ENCODE results near the gene IL18BP.

DNA sequence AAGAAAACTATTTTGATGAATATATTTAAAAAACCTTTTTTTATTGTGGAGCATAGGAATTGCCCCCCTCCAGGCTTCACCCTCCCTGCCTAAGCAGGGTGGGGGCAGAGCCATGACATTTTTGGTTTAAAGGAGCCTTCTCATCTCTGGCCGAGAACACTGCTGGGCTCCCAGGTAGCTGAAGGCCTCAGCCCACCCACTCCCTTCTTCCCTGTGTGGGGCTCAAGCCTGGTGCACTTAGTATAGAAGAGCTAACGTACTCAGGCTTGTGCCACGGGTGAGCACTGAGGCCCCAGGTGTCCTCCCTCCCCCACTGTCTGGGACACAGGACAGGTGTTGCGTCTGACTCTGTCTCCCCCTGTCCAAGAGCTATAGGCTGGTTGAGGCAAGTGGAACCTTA, 2.2 kb upstream of the IL18BP start:
- TF ChIP-seq EZH2phosphoT487 (IDR thresholded peaks at IDR 0.05; ENCODE audit: borderline replicate concordance, low read length): no peak
- TF ChIP-seq, protein P1, sequence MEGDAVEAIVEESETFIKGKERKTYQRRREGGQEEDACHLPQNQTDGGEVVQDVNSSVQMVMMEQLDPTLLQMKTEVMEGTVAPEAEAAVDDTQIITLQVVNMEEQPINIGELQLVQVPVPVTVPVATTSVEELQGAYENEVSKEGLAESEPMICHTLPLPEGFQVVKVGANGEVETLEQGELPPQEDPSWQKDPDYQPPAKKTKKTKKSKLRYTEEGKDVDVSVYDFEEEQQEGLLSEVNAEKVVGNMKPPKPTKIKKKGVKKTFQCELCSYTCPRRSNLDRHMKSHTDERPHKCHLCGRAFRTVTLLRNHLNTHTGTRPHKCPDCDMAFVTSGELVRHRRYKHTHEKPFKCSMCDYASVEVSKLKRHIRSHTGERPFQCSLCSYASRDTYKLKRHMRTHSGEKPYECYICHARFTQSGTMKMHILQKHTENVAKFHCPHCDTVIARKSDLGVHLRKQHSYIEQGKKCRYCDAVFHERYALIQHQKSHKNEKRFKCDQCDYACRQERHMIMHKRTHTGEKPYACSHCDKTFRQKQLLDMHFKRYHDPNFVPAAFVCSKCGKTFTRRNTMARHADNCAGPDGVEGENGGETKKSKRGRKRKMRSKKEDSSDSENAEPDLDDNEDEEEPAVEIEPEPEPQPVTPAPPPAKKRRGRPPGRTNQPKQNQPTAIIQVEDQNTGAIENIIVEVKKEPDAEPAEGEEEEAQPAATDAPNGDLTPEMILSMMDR (IDR thresholded peaks at IDR 0.05; ENCODE audit: low read depth, low read length, poor library complexity, severe bottlenecking): no peak

All from DOHH2 (cell line).